IPS-18c (cell line): Measurements from ENCODE around the gene GNL1.
"Not testable (repeated sequence)": the region's sequence is repeated elsewhere in the genome, so short reads cannot be mapped to it uniquely, and the experiment has no call there.

Experiments
- H3K4me3 ChIP-seq: 2 replicates; pipeline ENCODE4 v1.7.0; 2013; ENCODE audit warnings: low read depth, mild to moderate bottlenecking, low read length, moderate library complexity; ENCODE audit not compliant: insufficient read depth
- H3K9me3 ChIP-seq: one replicate; pipeline ENCODE4 v1.6.1; 2013; ENCODE audit warnings: mild to moderate bottlenecking, low read length, moderate library complexity; ENCODE audit not compliant: control insufficient read depth, insufficient read depth

The GNL1 gene

DNA sequence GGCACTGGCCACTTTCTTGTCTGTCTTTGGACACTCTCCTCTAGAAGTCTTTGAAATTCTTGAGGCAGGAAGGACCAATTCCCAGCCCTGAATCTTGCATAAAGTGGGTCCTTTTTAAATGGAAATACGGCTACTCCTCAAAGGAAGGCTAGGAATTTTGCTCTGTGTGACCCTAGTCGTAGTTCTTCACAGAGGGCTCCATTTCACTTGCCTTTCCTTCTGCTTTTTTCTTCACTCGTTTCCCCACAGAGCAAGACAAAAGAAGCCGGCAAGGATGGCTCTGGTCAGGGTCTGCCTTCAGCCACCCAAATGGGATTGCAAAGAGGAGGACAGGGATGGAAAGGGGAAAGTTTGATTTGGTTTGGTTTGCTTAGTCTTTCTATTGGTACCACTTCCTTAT is 41.2 kb downstream of the GNL1 start:
- no peaks in the 10 kb centered on the region for H3K9me3 ChIP-seq
- H3K4me3 ChIP-seq = peak overlapping the region; percentile 25; the same call in 1 of the 2 replicates

DNA sequence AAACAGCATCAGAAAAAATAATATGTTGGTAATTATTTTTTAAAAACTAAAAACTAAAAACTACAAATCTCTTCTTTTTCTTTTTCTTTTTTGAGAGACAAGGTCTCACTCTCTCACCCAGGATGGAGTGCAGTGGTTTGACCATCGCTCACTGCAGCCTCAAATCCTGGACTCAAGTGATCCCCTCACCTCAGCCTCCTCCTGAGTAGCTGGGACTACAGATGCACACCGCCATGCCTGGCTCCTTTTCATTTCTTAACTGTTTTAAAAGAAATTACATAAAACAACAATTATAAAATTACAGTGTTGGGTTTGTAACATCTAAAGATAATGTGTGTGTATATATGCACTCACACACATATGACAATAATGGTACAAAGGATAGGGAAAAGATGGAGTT is 42.8 kb downstream of the GNL1 start:
- Histone ChIP-seq H3K4me3 (no peak overlapping the region), H3K9me3 (no peaks in the 10 kb centered on the region)

DNA sequence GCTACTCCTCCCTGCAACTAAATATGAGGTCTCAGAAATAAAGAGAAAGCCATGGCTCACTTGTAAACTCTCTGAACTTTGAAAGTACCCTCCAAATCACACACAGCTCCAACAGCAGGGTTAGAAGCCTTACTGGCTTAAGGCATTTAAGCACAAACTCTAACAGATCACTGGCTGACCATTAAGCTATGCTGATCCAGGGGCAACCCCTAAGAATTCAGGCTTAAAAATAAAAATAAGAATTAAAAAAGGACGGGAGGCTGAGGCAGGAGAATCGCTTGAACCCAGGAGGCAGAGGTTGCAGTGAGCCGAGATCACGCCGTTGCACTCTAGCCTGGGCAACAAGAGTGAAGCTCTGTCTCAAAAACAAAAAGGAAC is 45.1 kb downstream of the GNL1 start:
- no peak overlapping the region for H3K4me3 ChIP-seq
- no peaks in the 10 kb centered on the region for H3K9me3 ChIP-seq

DNA sequence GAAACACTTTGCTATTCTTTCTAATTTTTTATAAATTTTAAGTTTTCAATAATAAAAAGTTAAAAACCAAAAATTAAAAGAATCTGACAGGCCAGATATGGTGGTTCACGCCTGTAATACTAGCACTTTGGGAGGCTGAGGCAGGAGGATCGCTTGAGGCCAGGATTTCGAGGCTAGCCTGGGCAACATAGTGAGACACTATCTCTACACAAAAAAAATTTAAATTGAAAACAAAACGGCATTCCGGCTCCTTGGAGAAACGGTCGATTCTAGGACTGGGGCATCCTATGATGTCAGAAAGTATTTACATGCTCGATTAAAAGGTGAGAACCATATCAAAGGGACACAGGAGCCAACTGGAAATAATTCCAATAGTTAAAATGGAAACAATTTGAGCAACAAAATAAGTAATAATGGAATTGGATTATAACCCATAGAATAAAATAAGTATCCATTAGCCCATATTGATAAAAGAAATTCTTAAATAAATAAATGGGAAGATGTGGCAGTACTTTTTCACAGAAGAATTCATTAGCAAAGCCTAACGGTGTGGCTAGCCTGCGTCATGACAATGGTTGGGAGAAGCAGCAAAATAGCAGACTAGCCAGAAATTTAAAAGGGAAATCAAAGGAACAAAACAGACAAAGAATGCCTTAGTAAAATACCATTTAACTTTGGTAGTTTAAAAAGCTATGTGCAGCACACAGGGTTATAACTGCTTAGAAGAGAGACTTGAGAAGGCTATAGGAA is 45.7 kb downstream of the GNL1 start:
- Histone ChIP-seq H3K9me3 (no peaks in the 10 kb centered on the region), H3K4me3 (no peak overlapping the region)

DNA sequence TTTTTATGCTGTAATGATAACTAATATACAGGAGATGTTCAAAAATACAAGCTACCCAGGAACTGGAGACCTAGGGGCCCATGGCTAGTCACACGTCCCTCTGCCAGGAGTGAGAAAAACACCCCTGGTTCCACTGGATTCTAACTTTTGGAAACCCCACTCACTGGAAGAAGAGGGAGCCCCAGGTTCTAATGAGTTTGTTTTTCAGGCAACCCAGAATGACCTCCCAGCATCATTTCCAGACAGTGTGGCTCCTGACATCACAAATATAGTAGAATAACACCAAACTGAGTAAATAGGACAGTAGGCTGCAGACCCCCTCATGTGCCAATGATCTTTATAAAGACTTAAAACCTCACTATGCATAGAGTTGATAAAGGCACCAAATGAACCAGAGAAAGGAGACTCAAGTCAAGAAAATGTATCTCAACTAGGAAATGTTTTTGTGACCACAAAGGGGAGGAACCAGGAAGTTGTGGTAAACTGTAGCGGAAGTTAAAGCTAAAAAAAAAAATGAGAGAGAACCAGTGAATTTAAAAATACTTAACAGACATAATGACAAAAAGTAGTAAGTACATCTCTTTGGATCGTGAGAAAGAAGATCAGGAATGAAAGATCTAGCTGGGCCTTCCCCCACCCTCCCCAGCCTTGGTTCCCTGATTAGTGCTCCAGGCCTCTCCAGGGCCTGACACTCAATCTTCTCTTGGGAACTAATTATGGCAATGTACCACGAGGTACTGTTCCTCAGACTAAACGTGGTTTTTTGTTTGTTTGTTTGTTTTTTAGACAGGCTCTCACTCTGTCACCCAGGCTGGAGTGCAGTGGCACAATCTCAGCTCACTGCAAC is 47.2 kb downstream of the GNL1 start:
- no peaks in the 10 kb centered on the region for H3K9me3 ChIP-seq
- H3K4me3 ChIP-seq = no peak overlapping the region

DNA sequence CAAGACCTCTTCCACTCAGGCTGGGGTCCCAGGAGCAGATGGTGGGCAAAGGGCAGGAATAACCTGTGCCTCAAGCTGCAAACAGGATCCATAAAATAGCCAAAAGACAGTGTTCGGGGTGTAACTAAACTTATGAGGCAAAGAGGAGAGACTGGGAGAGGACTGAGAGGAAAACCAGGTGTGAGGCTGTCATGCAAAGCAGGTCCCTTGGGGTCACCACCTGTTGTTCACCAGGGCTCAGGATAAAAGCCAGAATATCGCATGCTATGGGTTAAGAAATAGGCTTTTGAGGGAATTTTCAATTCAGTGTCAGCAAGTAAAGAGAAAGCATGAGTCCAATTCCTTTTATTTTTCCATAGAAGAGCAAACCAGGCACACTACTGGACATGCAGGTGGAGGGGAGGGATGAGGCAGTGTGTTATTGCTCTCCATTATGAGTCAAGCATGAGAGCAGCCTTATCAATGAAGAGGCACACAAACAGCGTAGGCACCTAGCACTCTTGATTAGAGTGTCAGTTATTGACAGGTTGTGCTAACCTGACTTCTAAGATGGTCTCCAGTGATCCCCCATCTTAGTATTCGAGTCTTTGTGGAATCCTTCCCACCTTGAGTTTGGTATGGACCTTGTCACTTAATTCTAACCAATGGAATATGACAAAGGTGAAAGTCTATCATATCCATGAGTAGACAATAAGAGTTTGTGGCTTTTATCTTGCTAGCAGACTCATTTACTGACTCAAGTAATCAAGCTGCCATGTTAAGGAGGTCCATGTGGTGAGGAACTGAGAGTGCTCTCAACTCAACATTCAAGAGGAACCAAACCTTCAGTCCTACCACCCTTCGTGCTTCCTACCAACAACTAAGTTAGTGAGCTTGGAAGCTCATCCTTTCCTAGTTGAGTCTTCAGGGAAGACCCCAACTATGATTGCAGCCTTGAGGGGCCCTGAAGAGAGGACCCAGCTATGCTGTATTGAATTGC is 48.2 kb downstream of the GNL1 start:
- H3K9me3 ChIP-seq = no peaks in the 10 kb centered on the region
- no peak overlapping the region for H3K4me3 ChIP-seq

DNA sequence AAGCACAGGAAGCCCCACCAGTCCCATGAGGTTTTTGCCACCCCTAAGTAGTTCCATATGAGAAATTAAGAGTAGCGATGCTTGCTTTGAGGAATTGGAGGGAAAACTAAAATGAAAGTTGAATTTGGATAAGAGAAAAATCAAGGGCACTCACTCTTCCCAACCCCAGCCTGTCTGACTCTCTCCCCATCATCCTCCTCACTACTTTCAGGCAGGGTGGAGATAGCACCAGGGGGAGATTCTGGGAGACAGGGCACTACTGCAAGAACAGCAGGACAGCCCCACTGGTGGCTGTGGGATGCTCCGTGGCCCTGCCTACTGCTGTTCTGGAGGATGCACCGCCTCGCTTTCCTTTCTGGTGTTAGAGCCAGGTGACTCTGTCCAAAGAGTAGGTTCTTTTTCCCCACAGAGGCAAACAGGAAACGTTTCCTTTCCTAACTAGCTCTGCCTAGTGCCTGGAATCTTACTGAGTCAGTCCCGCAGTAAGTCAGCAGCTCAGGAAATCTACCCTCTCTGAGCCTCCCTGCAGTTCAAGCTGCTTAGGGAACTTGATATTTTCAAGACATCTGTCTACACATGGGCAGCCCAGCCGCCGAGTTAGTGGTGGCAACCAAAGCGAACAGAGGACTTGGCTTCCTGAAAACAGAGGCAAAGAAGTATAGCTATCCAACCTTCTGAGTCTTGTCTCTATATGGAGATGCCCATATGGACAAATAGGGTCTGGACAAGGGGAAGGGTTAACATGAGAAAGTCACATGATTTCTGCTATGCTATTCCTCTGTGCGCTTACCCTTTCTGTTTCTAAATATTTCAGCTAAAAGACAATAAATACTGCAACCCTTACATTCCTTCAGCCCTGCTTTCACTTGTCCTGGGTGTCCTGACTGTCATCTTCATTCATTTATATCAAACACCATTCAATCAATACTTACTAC is 55.6 kb downstream of the GNL1 start:
- peaks cover 2% of the 10 kb centered on the region for H3K9me3 ChIP-seq

DNA sequence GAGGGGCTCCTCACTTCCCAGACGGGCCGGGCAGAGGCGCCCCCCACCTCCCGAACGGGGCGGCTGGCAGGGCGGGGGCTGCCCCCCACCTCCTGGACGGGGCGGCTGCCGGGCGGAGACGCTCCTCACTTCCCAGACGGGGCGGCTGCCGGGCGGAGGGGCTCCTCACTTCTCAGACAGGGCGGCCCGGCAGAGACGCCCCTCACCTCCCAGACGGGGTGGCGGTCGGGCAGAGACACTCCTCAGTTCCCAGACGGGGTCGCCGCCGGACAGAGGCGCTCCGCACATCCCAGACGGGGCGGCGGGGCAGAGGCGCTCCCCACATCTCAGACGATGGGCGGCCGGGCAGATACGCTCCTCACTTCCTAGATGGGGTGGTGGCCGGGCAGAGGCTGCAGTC is 57.6 kb downstream of the GNL1 start:
- H3K4me3 ChIP-seq, H3K9me3 ChIP-seq: not testable (repeated sequence)

More for the DNA sequence above, 55.6 kb downstream of the GNL1 start:
- H3K4me3 ChIP-seq = no peak overlapping the region

DNA sequence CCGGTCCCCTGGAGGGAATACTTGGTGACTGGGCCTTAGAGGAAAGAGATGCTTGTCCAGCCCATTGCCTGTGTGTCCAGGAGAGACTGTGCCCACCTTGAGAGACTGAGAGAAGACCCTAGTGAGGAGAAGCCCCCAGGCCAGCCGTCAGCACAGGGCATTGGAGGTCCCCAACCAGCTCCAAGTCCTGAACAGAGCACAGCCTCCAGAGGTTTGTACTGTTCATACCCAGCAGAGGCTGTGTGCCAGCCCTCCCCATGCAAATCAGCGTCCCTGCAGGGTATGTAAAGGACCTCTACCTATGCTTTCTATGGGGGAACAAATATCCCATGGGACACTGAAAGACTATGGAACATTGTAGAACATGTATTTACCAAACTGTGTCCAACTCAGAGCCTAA is 58.6 kb downstream of the GNL1 start:
- Histone ChIP-seq H3K4me3 (no peak overlapping the region), H3K9me3 (peaks cover 2% of the 10 kb centered on the region)

DNA sequence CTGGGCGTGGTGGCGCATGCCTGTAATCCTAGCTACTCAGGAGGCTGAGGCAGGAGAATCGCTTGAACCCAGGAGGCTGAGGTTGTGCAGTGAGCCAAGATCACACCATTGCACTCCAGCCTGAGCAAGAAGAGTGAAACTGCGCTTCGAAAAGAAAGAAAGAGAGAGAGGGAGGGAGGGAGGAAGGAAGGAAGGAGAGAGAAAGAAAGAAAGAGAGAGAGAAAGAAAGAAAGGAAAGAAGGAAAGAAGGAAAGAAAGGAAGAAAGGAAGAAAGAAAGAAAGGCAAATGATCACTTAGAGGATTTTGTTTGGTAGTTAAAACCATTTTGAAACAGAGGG is 59.1 kb downstream of the GNL1 start:
- not testable (repeated sequence) for H3K4me3 ChIP-seq, H3K9me3 ChIP-seq

DNA sequence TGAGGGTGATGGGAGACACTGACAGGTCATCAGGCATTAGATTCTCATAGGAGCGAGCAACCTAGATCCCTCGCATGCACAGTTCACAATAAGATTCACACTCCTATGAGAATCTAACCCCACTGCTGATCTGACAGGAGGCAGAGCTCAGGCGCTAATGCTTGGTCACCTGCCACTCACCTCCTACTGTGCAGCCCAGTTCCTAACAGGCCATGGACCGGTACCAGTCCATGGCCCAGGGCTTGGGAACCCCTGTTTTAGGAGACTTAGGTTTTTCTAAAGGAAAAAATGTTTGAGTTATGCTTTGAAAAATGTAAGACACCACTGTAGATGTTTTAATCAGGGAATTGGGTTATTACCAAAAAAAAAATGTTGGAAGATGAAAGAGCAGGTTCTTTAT is 60.3 kb downstream of the GNL1 start:
- H3K9me3 ChIP-seq = peaks cover 2% of the 10 kb centered on the region
- no peak overlapping the region for H3K4me3 ChIP-seq

DNA sequence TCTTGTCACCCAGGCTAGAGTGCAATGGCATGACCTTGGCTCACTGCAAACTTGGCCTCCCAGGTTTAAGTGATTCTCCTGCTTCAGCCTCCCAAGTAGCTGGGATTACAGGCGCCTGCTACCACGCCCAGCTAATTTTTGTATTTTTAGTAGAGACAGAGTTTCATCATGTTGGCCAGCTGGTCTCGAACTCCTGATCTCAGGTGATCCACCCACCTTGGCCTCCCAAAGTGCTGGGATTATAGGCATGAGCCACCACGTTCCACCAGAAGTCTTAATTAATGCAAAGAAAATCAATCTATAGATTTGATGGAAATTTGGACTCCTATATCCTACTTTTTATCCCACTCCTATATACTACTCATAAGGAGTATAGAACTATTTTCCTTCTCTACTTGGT is 61.2 kb downstream of the GNL1 start:
- not testable (repeated sequence) for H3K9me3 ChIP-seq, H3K4me3 ChIP-seq

DNA sequence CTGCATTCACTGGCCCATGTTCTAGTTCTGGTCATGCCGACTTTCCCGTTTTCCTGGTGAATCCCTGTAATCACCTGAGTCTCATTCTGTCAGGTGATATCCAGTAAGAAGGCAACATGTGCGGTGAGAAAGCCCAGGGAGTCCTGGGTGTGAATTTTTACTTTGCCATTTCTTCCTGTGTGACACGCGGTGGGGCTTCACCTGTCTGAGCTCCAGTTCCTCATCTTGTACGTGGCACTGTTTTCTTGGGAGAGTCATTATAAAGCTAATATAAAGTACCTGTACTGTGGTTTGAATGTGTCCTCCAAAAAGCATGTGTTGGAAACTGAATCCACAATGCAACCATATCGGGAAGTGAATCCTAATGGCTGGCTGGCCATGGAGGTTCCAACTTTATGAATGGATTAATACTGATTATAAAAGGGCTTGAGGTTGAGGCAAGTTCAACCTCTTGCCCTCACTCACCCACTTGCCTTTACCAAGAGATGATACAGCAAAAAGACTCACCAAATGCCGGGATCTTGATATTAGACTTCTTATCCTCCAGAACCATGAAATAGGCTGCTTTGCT is 61.9 kb downstream of the GNL1 start:
- H3K4me3 ChIP-seq = no peak overlapping the region

DNA sequence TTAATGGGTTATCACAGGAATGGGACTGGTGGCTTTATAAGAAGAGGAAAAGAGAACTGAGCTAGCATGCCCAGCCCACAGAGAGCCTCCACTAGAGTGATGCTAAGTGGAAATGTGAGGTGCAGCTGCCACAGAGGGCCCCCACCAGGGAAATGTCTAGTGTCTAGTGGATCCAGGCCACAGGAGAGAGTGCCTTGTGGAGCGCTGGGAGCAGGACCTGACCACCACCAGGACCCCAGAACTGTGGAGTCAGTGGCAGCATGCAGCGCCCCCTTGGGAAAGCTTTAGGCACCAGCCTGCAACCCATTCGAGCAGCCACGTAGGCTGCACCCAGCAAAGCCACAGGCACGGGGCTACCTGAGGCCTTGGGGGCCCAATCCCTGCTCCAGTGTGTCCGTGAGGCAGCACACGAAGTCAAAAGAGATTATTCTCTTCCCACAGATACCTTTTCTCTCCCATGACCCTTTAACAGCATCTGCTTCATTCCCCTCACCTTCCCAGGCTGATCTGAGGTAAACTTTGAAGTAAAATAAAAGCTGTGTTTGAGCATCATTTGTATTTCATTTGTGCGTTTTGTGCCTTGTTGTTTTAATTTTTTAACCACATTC is 62.5 kb downstream of the GNL1 start:
- Histone ChIP-seq H3K4me3 (no peak overlapping the region), H3K9me3 (peaks cover 2% of the 10 kb centered on the region)

More for the DNA sequence above, 61.9 kb downstream of the GNL1 start:
- H3K9me3 ChIP-seq = peaks cover 2% of the 10 kb centered on the region

DNA sequence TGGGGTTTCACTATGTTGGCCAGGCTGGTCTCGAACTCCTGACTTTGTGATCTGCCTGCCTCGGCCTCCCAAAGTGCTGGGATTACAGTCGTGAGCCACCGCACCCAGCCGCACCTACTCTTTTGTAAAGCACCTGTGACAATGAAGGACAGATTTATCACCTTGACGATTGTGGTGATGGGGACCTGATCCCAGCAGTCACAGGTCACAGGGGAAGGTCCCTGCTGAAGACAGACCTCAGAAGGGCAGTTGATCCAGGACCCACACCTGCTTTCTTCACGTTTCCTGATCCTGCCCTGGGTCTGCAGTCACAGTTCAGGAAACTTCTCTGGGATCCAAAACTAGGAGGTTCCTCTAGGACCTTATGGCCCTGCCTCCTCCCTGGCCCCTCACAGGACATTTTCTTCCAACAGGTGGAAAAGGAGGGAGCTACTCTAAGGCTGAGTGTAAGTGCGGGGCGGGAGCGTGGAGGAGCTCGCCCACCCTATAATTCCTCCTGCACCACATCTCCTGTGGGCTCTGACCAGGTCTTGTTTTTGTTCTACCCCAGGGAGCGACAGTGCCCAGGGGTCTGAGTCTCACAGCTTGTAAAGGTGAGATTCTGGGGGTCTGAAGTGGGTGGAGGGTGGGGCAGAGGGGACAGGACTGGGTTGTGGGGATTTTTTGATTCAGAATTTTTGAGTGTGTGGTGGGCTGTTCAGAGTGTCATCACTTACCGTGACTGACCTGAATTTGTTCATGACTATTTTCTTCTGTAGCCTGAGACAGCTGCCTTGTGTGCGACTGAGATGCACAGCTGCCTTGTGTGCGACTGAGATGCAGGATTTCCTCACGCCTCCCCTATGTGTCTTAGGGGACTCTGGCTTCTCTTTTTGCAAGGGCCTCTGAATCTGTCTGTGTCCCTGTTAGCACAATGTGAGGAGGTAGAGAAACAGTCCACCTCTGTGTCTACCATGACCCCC is 64.0 kb downstream of the GNL1 start:
- peaks cover 2% of the 10 kb centered on the region for H3K9me3 ChIP-seq
- H3K4me3 ChIP-seq = no peak overlapping the region
